AG09309 (cell line): ENCODE data around the gene ZNF385C.

ENCODE experiments used
- DNase-seq: peaks from one replicate; pipeline ENCODE4 v3.0.0-alpha.2; 2010; ENCODE audit warnings: low read depth
- H3K4me3 ChIP-seq: 2 replicates; pipeline ENCODE4 v1.5.1; 2011; ENCODE audit warnings: mild to moderate bottlenecking, low read depth, low read length, moderate library complexity; ENCODE audit not compliant: control insufficient read depth
- CTCF ChIP-seq: IDR thresholded peaks from 2 replicates; pipeline ENCODE4 v1.5.1; 2011; ENCODE audit warnings: mild to moderate bottlenecking, low read depth, low read length, inconsistent platforms; ENCODE audit not compliant: insufficient read depth, control insufficient read depth; ENCODE audit errors: missing control alignments

ZNF385C gene

GRCh38 chr17:41987642-41988041 is 110.6 kb downstream of the ZNF385C start:
- TF ChIP-seq CTCF, result no peak
- no peak for DNase-seq
- H3K4me3 ChIP-seq, result no peak overlapping the region

GRCh38 chr17:41986634-41987033 is 111.6 kb downstream of the ZNF385C start:
- no peak for DNase-seq
- H3K4me3 ChIP-seq, result no peak overlapping the region
- TF ChIP-seq CTCF, result no peak

DNA sequence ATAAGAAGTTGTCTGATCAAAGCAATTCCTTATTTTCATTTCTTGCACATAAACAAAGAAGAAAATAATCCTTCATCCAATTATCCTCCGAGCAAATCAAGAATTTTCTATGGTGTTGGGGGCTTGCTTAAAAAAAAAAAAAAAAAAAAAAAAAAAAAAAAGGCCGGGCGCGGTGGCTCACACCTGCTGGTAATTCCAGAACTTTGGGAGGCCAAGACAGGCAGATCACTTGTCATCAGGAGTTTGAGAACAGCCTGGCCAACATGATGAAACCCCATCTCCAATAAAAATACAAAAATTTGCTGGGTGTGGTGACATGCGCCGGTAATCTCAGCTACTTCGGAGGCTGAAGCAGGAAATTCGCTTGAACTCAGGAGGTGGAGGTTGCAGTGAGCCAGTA is 112.4 kb downstream of the ZNF385C start:
- no peak for TF ChIP-seq CTCF
- no peak overlapping the region for H3K4me3 ChIP-seq

DNA sequence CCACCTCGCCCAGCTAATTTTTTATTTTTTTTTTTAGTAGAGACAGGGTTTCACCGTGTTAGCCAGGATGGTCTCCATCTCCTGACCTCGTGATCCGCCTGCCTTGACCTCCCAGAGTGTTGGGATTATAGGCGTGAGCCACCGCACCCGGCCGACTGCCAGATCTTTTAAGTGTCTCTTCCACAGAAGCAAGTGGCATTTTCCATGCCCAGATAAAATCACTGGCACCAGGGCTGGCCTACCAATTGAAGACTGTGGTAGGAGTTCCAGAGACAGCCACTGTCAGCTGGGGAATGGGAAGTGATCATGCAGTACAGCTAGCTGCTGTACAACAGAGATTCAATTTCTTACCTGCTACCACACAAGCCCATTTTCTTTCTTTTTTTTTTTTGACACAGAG is 113.8 kb downstream of the ZNF385C start:
- no peak overlapping the region for H3K4me3 ChIP-seq
- no peak for TF ChIP-seq CTCF
- DNase-seq, result no peak

More for the DNA sequence above, 112.4 kb downstream of the ZNF385C start:
- no peak for DNase-seq

- TF ChIP-seq CTCF, result no peak
- DNase-seq, result no peak
- H3K4me3 ChIP-seq, result no peak overlapping the region
These were observed 116.1 kb downstream of the ZNF385C start for GRCh38 chr17:41982026-41982760.

DNA sequence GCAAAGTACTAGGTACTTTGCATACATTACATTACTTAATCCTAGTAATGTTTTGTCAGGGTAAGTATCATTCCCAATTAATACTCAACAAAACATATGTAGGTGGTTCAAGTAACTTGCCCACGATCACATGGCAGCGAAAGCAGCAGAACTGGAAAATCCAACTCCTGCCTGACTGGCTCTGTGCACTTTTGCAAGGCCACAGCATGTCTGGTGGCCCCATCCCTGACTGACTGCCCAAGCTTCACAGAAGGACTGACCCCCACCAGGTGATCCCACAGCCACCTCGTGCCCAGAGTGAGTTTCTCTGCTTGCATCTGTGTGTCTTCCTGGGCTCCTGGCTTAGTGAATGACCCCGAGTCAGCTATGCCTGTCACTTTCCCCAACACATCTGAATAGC is 120.3 kb downstream of the ZNF385C start:
- no peak for DNase-seq
- TF ChIP-seq CTCF, result no peak
- H3K4me3 ChIP-seq, result no peak overlapping the region
